Motor neuron (in vitro differentiated cells): Measurements from ENCODE around the gene RAD23A. TPM values are rescaled to one million over a fixed set of nuclear protein-coding genes. Genes with fewer than 3 reads are reported as not detected.
"Not testable (repeated sequence)": the region's sequence is repeated elsewhere in the genome, so short reads cannot be mapped to it uniquely, and the experiment has no call there.

ENCODE experiments used
- ATAC-seq, 8 experiments: fragments of 200-7000 bp; cut with Tn5 transposase; replicated peaks in 6 of 8; 2 replicates each; pipeline ENCODE4 v1.8.0; 2021; ENCODE audit warnings: mild to moderate bottlenecking in 8 of 8, moderate library complexity in 8 of 8
- H3K27ac ChIP-seq, 2 donors: fragments of 250-450 bp; sonication (Bioruptor Pico); 2 replicates each; pipeline ENCODE4 v1.9.0; 2021; ENCODE audit warnings: antibody characterized with exemption in 2 of 2, mild to moderate bottlenecking in 2 of 2, moderate library complexity in 1 of 2
- H3K4me1 ChIP-seq, 2 donors: fragments of 250-450 bp; sonication (Bioruptor Pico); replicated peaks in 1 of 2; 2 replicates each; pipeline ENCODE4 v1.6.1; 2021; ENCODE audit warnings: antibody characterized with exemption in 2 of 2, mild to moderate bottlenecking in 2 of 2, moderate library complexity in 1 of 2
- H3K4me3 ChIP-seq, 5 donors: fragments of 250-450 bp; sonication (Bioruptor Pico); 2 replicates each; pipeline ENCODE4 v1.9.0; 2021; ENCODE audit warnings: antibody characterized with exemption in 5 of 5, mild to moderate bottlenecking in 5 of 5, moderate library complexity in 4 of 5
- WGBS, 10 experiments: fragments of 450-650 bp; shearing (Covaris generic); methylation state at CpG; one replicate each; pipeline ENCODE4 v1.0.0; 2022; 5-methylcytosine and 5-hydroxymethylcytosine counted together
- in situ Hi-C, 9 experiments: fragments of 400-800 bp; cut with MboI; loops; one replicate each; pipeline ENCODE4 v1.15.0; 2021; ENCODE audit warnings: low sequenced_read_pairs in 9 of 9, low pct_unique_long_range_greater_than_20kb in 2 of 9; ENCODE audit not compliant: unreplicated experiment in 9 of 9
- total RNA-seq, 8 experiments: library from RNA; unstranded; fragments of 300-600 nt; gene quantifications; 2 replicates each; pipeline versions ENCODE4 v1.2.3 to v1.2.4, GENCODE V29; 2022

RAD23A gene
- total RNA-seq, 8 experiments from 2014 or later = 41.9 to 114 (median 67.4) TPM

DNA sequence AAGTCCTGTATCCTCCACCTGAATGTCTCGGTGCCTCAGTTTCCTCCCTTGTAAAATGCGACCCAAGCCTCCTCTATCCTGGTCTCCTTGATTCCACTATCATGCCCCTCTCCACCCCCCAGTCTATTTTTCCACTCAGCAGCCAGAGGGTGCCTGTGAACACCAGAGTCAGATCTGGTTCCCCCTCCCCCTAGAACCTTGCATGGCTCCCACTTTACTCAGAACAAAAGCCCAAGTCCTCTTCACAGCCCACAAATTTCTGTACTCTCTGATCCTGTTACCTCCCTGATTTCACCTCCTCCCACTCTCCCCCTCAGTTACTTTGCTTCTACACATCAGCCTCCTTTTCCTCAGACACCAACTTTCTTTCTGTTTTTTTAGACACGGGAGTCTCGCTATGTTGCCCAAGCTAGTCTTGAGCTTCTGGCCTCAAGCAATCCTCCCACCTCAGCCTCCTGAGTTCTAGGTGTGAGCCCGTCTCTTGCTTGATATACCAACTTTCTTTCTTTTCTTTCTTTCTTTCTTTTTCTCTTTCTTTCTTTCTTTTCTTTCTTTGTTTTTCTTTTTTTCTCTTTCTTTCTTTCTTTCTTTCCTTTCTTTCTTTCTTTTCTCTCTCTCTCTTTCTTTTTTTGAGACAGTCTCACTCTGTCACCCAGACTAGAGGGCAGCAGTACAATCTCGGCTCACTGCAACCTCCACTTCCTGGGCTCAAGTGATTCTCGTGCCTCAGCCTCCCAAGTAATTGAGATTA is 24.6 kb downstream of the RAD23A start:
- in situ Hi-C loops = loop anchor here in 3 of 9 experiments (10.0 kb wide), 2 partner anchors 125 to 285 kb away; no protein-coding TSS in a partner anchor
- Histone ChIP-seq H3K4me3 (no peak overlapping the region), H3K27ac (no peak overlapping the region), H3K4me1 (peaks cover 0 to 4% of the 10 kb centered on the region in 2 donors)
- ATAC-seq = no peak
- 67 to 100% (median 85%) methylated on average over 1 to 7 of the region's 7 CpGs for WGBS, 10 experiments

DNA sequence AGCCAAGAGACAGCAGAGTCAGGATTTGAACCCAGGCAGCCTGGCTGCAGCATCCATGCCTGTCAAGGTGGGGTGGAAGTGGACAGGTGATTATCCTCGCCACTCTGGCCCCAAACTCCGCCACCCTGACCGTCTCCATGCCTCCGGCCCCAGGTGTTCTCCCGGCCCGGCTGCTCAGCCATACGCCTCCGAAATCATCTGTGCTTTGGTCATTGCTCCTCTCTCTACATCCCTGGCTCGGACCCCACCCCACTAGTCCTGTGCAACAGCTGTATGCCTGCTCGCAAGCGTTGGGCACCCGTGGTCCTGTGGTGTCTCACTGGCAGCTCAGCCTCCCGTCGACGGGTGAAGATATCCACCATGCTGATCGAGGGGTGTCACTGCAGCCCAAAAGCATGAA is 27.6 kb downstream of the RAD23A start:
- WGBS, 10 experiments = 30 to 97% (median 83%) methylated on average over 2 to 12 of the region's 16 CpGs; no CpG with 5 or more reads in 2 of the 10 experiments
- ATAC-seq = no peak
- no peak overlapping the region for H3K27ac ChIP-seq
- H3K4me3 ChIP-seq = no peak overlapping the region
- no peaks in the 10 kb centered on the region for H3K4me1 ChIP-seq
- in situ Hi-C loops = loop anchor here in 3 of 9 experiments (10.0 kb wide), 2 partner anchors 122 to 282 kb away; no protein-coding TSS in a partner anchor

DNA sequence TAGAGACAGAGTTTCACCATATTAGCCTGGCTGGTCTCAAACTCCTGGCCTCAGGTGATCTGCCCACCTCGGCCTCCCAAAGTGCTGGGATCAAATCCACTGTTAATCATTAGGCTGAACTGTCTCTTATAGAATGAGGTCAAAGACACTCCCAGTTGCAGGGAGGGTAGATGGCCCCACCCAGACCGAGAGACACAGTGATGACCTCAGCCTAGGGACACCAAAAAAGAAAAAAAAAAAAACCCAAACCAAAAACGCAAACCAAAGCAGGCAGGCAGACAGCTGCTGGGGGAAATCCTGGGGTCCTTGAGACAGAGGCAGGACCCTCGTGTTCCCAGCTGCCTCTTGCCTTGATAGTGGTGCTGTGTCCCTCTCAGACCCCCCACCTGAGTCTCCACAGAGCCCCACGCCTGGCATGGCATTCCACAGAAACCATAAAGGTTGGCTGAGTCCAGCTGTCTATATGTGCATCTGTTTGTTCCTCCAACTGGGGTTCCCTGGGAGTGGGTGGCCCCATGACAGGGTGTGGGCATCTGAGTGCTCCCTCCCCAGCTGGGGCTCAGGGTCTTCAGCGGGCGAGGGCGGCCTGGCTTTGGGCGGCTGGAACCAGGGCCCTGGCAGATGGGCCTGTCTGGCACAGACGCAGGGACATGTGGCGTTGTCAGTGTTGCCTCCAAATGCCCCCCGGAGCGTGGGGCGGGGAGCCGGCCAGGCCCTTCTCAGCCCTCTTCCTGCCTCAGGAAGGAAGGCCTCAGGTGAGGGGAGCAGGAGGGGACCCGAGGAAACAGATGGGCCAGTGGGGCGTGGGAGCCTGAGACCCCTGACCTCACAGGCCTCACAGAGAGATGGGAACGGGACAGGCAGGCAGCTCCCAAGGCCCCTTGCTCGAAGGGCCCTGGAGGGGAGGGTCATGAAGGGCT is 28.9 kb downstream of the RAD23A start:
- Histone ChIP-seq H3K4me1 (no peaks in the 10 kb centered on the region), H3K4me3 (no peak overlapping the region), H3K27ac (no peak overlapping the region)
- in situ Hi-C loops = loop anchor here in 5 of 9 experiments (10.0 to 25.0 kb wide), 5 partner anchors 113 to 613 kb away; no protein-coding TSS in a partner anchor
- ATAC-seq = peak in 6 of 8 experiments; percentile 7 to 85 (median 14)
- 0 to 43% (median 33%) methylated on average over 1 to 4 of the region's 19 CpGs; no CpG with 5 or more reads in 3 of the 10 experiments for WGBS, 10 experiments

DNA sequence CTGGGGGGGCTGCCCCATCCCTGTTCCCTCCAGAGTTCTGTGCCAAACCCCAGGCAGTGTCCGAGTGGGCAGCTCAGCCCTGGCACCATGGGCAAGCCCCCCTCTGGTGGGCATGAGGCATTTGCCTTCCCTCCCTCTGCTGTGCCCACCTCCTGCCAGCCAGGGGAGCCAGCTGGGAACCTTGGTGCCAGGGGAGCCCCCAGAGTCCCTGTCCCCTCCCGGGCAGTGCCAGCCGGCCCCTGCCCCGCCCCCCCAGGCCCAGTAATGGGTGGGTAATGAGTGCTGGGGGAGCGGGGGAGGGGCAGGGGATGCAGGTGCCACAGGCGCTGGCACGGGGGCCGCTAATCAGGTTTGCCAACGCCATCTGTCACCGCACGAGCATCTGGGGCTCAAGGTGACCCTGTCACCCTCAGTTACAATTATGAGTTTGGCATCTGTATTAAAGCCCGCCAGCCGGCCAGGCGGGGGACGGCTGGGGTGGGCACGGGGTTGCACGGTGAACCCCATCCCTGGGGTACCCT is 29.6 kb downstream of the RAD23A start:
- in situ Hi-C loops = loop anchor here in 5 of 9 experiments (10.0 to 25.0 kb wide), 5 partner anchors 112 to 612 kb away; no protein-coding TSS in a partner anchor
- WGBS, 10 experiments = no CpG with 5 or more reads among the region's 17 CpGs
- H3K4me1 ChIP-seq = no peaks in the 10 kb centered on the region

DNA sequence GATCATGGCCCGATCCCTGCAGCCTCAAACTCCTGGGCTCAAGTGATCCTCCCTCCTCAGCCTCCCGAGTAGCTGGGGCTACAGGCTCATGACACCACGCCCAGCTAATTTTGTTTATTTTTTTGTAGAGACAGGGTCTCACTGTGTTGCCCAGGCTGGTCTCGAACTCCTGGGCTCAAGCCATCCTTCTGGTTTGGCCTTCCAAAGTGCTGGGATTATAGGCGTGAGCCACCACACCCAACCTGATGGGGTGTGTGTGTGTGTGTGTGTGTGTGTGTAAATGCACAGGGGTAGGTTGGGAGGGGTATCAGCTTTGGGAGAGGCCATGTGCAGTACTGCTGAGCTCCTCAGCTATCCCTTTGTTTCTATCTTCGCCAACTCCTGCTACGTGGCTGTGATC is 30.4 kb downstream of the RAD23A start:
- not testable (repeated sequence) for H3K4me1 ChIP-seq, H3K4me3 ChIP-seq, H3K27ac ChIP-seq, ATAC-seq
- WGBS, 10 experiments = 50 to 100% (median 65%) methylated on average over 1 to 4 of the region's 7 CpGs; no CpG with 5 or more reads in 2 of the 10 experiments
- in situ Hi-C loops = loop anchor here in 5 of 9 experiments (10.0 to 25.0 kb wide), 5 partner anchors 111 to 611 kb away; no protein-coding TSS in a partner anchor

More for the DNA sequence above, 29.6 kb downstream of the RAD23A start:
- H3K27ac ChIP-seq = no peak overlapping the region
- peak in 3 of 8 experiments; percentile 6 to 20 (median 8) for ATAC-seq
- no peak overlapping the region for H3K4me3 ChIP-seq

DNA sequence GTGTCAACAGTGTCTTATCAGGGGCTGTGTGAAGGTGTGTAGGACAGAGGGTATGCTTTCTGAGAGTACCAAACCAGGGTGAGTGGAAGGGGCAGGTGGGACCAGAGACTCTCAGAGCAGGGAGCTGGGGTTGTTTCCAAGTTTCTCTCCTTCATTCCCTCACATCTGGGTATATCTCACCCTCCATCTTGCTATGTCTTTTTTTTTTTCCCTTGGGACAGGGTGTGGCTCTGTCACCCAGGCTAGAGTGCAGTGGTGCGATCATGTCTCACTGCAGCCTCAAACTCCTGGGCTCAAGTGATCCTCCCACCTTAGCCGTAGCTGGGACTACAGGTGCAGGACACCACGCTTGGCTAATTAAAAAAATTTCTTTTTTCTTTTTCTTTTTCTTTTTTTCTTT is 34.3 kb downstream of the RAD23A start:
- Histone ChIP-seq H3K27ac (no peak overlapping the region), H3K4me1 (peaks cover 5 to 10% of the 10 kb centered on the region in 2 donors), H3K4me3 (no peak overlapping the region)
- WGBS, 10 experiments = 29 to 100% (median 79%) methylated on average over 1 to 3 of the region's 3 CpGs; no CpG with 5 or more reads in 2 of the 10 experiments
- in situ Hi-C loops = loop anchor here (10.0 to 25.0 kb wide), 5 partner anchors 107 to 607 kb away; no protein-coding TSS in a partner anchor
- ATAC-seq = no peak

DNA sequence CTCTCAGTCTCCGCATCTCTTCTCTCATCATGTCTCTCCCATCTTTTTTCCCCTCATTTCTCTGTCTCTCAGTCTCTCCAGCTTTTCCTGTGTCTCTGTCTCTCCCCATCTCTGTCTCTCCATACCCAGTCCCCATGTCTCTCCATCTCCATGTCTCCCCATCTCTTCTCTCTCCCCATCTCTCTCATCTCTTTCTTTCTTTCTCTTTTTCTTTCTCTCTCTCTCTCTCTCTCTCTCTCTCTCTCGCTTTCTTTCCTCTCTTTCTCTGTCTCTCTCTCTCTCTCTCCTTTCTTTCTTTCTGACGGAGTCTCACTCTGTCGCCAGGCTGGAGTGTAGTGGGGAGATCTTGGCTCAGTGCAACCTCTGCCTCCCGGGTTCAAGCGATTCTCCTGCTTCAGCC is 37.0 kb downstream of the RAD23A start:
- H3K4me3 ChIP-seq = no peak overlapping the region
- peaks cover 7 to 19% of the 10 kb centered on the region in 2 donors for H3K4me1 ChIP-seq
- H3K27ac ChIP-seq = no peak overlapping the region
- no peak for ATAC-seq
- 73 to 100% (median 90%) methylated on average over 2 to 6 of the region's 6 CpGs; no CpG with 5 or more reads in 2 of the 10 experiments for WGBS, 10 experiments
- in situ Hi-C loops = loop anchor here (10.0 to 25.0 kb wide), 4 partner anchors 105 to 605 kb away; no protein-coding TSS in a partner anchor

DNA sequence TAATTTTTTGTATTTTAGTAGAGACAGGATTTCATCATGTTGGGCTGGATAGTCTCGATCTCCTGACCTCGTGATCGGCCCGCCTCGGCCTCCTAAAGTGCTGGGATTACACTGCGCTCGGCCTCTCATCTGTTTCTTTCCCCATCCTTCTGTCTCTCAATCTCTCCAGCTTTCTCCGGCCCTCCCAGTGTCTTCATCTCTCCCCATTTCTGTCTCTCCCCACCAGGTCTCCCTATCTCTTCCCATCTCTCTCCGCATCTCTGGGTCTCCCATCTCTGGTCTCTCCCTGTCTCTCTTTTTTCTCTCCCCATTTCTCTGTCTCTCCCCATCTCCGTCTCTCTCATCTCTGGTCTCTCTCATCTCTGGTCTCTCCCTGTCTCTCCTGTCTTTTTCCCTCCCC is 37.4 kb downstream of the RAD23A start:
- ATAC-seq = no peak
- no peak overlapping the region for H3K27ac ChIP-seq
- peak overlapping the region; percentile 13 to 25 (median 19) for H3K4me3 ChIP-seq
- 13 to 60% (median 38%) methylated on average over 1 to 10 of the region's 10 CpGs; no CpG with 5 or more reads in 1 of the 10 experiments for WGBS, 10 experiments
- in situ Hi-C loops = loop anchor here (10.0 to 25.0 kb wide), 4 partner anchors 104 to 604 kb away; no protein-coding TSS in a partner anchor
- H3K4me1 ChIP-seq = peaks cover 7 to 19% of the 10 kb centered on the region in 2 donors

DNA sequence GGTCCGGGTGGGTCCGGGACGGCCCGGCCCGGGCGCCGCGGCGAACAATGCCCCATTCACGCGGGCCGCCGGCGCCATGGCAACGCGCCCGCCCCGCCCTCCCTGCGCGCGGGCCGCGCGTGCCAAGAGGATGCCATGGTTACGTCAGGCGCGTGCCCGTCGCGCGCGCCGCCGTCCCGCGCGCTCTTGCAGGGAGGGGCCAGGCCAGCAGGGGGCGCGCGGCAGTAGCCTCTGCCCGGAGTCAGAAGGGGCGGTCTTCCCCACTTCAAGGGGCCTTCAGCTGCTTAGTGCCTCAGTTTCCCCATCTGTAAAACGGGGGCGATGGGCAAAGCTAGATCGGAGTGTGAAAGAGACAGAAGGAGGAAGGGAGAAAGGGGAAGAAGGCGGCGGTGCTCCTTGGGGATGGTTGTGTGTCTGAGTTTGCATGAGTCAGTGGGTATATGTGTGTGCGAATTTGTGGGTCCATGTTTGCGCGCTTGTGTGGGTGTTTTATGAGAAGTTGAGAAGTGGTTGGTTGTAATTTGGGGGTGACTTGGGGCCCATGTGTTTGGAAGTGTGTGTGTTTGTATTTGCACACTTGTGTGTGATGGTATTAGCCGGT is 38.0 kb downstream of the RAD23A start:
- 0 to 100% (median 33%) methylated on average over 1 to 8 of the region's 51 CpGs; no CpG with 5 or more reads in 2 of the 10 experiments for WGBS, 10 experiments
- in situ Hi-C loops = loop anchor here (10.0 to 25.0 kb wide), 4 partner anchors 104 to 604 kb away; no protein-coding TSS in a partner anchor
- peak; percentile 41 to 89 (median 52) for ATAC-seq
- H3K4me1 ChIP-seq = peaks cover 7 to 19% of the 10 kb centered on the region in 2 donors
- no peak overlapping the region for H3K27ac ChIP-seq
- peak overlapping the region; percentile 13 to 25 (median 19) for H3K4me3 ChIP-seq

DNA sequence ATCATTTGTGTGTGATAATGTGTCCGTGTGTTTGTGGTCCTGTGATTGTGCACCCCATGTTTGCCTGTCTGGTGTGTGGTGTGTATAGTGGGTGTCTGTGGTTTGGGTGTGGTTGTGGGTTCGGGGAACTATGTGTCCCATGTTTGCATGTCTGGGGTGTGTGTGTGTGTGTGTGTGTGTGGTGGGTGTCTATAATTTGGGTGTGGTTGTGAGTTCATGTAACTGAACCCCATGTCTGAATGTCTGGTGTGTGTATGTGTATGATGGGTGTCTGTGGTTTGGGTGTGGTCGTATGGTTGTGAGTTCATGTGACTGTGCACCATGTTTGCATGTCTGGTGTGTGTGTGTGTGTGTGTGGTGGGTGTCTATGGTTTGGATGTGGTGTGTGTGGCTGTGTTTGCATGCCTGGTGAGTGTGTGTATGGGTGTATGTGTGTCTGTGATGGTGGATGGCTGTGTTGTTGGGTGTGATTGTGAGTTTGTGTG is 38.5 kb downstream of the RAD23A start:
- ATAC-seq = peak in 1 of 8 experiments; percentile 12
- no peak overlapping the region for H3K27ac ChIP-seq
- WGBS, 10 experiments = 50 to 78% (median 63%) methylated on average over 1 to 3 of the region's 3 CpGs; no CpG with 5 or more reads in 4 of the 10 experiments
- in situ Hi-C loops = loop anchor here (10.0 to 25.0 kb wide), 4 partner anchors 103 to 603 kb away; no protein-coding TSS in a partner anchor
- peaks cover 7 to 19% of the 10 kb centered on the region in 2 donors for H3K4me1 ChIP-seq
- no peak overlapping the region for H3K4me3 ChIP-seq

DNA sequence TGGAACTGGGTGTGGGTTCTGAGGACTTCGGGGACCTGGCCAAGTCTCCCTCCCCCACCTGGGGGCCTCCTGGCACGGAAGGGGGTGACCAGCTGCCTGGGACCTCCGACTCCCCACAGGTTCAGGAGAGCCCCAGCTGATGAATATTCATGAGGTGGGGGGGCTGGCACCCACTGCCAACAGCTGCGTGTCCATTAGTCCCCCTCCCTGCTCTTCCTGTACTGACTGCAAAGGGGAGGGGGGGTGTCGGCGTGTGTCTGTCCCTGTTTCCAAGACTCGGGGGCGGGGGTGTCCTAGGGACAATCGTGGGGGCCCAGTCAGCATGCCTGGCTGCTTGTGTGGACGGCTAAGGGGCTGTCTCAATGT is 39.0 kb downstream of the RAD23A start:
- H3K27ac ChIP-seq = no peak overlapping the region
- peaks cover 7 to 19% of the 10 kb centered on the region in 2 donors for H3K4me1 ChIP-seq
- ATAC-seq = peak in 6 of 8 experiments; percentile 3 to 19 (median 16)
- no peak overlapping the region for H3K4me3 ChIP-seq
- in situ Hi-C loops = loop anchor here (10.0 to 25.0 kb wide), 4 partner anchors 103 to 603 kb away; no protein-coding TSS in a partner anchor
- WGBS, 10 experiments = 18% methylated on average over 2 of the region's 10 CpGs; no CpG with 5 or more reads in 9 of the 10 experiments
